Middle frontal gyrus (tissue), 1 donor: Measurements from ENCODE around the gene ZNF473.
A peak's percentile ranks its signal among the peaks of the same experiment; 100 is the strongest.
"Not testable (repeated sequence)": the region's sequence is repeated elsewhere in the genome, so short reads cannot be mapped to it uniquely, and the experiment has no call there.

ENCODE experiments used
- DNase-seq: peaks from one replicate; pipeline ENCODE4 v3.0.0-alpha.2; 2015; ENCODE audit warnings: low spot score; ENCODE audit errors: extremely low spot score

The ZNF473 gene

DNA sequence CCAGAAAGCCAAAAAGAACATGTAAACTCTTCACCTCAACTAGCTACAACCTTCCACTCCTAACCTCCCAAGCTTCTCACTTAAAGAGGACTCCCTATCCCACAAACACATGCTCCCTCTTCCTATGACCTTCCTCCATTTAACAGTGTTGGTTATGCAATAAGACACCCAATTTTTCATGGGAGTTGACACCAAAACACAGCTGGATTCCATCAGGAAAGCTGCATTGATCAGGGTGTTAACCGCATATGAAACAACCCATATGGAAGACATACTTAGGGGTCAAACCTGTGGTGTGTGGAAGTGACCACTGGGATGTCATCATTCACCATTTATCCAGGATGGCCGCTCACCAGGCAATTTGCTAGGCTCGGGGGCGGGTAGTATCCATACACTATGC, 21.9 kb downstream of the ZNF473 start:
- no peak for DNase-seq

DNA sequence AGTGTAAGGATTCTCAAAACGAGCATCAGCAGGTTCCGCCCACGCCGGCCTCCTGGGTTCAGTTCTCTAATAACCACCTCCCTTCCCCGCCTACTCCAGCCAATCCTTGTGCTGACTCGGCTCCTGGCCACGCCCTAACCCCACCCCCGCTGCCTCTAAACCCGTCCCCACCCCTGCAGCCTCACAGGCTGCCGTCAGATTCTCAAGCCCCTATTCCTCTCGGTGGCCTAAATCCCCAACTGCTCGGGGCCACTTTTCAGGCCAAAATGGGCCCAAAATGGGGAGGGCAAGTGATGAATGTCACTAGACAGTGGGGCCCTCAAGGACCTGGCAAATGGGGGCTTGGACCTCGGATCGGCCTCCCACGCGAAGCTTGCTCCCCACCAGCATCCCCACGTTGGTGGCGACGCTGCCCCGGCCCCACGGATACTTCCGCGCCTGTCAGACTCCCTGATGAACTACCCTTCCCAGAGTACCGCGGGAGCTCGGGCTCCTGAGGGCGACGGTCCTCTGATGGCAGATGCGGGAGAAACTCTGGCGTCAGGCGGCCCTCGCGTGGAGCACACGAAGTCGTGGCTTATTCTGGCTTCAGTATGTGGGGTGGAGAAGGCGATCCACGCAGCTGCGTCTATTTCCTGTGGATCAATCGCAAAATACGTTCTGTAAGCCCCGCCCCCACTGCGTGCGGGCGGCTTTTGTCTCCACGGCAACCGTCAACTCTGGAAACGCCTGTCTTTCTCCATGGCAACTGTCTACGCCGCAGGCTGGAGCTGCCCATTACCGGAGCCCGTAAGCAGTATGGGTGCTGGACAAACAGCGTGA, 24.8 kb downstream of the ZNF473 start:
- peak; percentile 72 for DNase-seq

DNA sequence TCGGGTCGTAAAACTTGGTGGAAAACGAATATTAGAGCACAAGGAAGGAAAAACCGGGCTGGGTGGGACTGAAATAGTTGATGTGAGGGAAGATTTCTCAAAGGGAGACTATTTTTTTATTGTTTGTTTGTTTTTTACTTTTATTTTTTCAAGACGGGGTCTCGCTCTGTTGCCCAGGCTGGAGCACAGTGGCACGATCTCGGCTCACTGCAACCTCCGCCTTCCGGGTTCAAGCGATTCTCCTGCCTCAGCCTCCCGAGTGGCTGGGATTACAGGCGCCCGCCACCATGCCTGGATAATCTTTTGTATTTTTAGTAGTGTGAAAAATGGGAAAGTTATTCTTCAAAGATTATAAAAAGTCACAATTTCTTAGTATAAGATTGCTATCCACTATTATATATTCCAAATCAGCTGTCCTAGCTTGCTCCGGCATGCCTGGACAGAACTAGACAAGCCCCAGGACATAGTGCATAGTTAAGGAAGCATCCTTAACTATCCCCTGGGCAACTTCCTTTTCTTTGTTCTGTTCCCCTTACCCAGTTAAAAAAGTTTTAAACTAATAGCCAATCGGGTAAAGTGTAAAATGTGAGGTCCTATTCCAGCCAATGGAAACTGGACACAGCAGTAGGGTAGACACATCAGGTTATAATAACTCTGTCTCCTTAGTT, 25.6 kb downstream of the ZNF473 start:
- DNase-seq, result not testable (repeated sequence)

DNA sequence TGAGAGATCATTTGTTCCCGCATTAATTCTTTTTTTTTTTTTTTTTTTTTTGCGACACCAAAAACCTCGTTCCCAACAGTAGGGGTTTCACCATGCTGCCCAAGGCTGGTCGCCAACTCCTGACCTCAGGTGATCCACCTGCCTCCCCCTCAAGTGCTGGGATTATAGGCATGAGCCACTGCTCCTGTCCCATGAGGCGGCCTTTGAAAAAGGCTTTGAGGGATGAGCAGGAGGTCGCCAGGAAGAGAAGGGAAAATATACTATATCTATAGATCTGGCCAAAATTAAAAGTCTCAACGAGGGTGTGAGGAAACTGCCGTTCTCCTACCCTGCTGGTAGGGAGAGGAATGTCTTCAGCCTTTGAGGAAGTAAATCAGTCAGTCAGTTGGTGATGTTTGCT, 26.2 kb downstream of the ZNF473 start:
- no peak for DNase-seq

DNA sequence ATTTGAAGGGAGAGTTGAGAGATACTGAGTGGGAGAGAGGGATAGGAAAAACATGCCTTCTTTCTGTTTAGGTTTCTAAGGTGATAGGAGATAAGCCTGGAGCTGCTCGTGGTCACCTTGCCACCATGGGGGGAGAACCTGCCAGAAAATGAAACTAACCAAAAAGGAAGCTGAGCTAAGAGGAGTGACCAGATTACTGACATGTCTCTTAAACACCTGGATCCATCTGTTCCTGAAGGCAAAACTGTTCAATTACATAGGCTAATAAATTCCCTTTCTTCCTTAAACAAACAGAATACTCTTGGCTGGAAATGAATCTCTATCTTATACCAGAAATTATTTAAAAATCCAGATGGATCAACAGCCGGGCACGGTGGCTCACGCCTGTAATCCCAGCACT, 27.3 kb downstream of the ZNF473 start:
- no peak for DNase-seq

DNA sequence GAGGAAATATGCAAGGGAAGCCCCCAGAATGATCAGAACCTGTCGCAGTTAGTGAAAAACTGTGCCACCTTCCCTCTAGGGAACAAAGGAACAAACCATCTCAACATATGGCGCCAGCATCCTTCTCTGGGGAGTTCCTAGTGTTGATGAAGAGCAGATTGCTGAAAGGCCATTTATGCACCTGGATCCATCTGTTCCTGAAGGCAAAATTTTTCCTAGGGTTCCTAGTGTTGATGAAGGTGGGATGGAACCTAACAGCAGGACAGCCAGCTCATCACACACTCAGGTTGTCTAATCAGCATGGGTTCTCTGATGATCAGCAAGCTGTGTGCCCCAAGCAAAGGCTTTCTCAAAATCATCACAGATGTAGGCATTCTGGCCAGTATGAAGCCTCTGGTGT, 32.6 kb downstream of the ZNF473 start:
- DNase-seq, result no peak

DNA sequence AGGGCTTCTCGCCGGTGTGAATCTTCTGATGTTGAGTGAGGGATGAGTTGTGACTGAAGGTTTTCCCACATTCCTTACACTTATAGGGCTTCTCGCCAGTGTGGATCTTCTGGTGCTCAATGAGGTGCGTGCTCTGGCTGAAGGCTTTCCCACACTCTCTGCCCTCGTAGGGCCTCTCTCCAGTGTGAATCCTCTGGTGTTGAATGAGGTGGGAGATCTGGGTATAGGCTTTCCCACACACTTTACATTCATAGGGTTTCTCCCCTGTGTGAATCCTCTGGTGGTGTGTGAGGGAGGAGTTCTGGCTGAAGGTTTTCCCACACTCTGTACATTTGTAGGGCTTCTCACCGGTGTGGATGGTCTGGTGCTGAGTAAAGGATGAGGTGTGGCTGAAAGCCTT, 33.2 kb downstream of the ZNF473 start:
- no peak for DNase-seq

DNA sequence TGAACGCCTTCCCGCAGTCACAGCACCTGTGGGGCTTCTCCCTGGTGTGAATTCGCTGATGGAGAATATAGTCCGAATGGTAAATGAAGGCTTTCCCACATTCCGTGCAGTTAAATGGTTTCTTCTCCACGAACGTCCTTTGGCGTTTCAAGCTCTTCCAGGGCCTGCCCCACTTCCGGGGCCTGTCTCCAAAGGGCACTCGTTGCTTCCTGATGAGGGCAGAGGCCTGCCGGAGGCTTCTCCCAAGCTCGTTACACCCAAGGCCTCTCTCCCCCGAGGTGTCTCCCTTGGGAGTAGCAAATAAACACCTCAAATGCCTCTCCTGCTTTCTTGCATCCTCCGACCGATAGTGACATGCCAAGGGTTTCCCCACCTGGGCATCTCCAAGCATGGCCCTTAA, 34.3 kb downstream of the ZNF473 start:
- DNase-seq, result no peak

DNA sequence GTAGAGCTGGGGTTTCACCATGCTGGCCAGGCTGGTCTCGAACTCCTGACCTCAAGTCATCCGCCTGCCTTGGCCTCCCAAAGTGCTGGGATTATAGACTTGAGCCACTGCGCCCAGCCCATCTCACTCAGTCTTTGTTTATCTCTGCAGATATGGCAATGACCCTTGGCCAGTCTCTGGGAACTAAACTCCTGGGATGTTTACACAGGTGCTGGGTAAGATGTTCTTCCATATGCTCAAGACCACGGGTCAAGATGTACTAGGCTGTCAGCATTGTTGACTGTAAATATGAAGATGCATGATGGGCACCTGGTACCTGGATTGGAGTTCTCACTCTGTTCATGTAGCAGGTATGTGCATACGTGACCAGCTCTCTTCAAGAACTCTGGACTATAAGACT, 35.8 kb downstream of the ZNF473 start:
- no peak for DNase-seq

DNA sequence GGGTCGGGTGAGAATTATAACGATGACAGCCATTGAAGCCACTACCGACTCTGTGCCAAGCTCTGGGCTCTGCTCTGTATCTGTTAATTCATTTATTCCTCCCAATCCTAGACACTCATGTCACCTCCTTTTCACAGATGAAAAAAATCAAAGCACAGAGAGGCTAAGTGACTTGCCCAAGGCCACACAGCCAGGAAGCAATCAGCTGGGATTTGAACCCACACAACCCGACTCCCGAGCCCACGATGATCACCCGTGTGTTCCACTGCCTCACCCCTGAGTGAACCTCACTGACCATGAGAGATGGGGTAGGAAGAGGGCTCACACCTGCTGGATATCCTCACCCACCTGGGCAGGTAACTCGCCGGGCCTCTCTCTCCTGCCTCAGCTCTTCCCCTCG, 40.1 kb downstream of the ZNF473 start:
- no peak for DNase-seq

DNA sequence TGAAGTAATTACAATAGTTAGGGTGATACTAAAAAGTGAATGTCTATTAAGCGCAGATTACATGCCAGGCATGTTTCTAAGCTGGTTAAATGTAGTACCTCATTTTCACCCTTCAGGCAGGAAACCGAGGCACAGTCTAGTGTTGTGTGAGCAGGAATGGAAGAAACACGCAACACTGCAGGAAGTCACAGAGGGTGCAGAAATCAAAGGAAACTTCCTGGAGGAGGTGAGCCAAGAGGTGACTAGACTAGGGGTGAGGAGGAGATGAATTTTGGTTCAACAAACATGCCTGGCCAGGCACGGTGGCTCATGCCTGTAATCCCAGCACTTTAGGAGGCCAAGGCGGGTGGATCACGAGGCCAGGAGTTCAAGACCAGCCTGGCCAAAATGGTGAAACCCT, 41.8 kb downstream of the ZNF473 start:
- no peak for DNase-seq

DNA sequence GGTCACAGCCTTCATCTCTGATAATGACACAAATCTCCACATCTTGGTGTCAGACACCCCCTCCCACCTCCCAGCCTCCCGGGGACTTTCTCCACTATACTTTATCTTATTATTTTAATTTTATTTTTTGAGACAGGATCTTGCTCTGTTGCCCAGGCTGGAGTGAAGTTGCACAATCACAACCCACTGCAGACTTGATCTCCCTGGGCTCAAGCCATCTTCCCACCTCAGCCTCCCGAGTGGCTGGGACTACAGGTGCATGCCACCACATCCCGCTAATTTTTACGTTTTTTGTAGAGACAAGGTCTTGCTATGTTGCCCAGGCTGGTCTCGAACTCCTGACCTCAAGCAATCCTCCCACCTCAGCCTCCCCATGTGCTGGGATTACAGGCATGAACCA, 42.6 kb downstream of the ZNF473 start:
- DNase-seq, result not testable (repeated sequence)

DNA sequence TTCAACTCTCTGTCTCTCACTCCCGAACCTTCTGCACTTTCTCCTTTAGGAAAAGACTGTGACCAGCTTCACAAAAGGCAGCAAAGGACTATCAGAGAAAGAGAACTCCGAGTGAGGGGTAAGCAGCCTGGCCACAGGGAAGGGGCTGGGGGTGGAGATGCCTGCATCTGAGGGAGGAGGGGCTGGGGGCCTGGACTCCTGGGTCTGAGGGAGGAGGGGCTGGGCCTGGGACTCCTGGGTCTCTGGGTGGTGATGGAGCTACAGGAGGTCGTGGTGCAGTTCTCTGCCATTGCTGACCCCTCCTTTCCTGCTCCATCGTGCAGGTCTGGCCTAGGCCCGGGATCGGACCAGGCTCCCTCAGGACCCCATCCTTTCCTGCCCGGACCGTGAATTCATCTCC, 49.3 kb downstream of the ZNF473 start:
- not testable (repeated sequence) for DNase-seq

DNA sequence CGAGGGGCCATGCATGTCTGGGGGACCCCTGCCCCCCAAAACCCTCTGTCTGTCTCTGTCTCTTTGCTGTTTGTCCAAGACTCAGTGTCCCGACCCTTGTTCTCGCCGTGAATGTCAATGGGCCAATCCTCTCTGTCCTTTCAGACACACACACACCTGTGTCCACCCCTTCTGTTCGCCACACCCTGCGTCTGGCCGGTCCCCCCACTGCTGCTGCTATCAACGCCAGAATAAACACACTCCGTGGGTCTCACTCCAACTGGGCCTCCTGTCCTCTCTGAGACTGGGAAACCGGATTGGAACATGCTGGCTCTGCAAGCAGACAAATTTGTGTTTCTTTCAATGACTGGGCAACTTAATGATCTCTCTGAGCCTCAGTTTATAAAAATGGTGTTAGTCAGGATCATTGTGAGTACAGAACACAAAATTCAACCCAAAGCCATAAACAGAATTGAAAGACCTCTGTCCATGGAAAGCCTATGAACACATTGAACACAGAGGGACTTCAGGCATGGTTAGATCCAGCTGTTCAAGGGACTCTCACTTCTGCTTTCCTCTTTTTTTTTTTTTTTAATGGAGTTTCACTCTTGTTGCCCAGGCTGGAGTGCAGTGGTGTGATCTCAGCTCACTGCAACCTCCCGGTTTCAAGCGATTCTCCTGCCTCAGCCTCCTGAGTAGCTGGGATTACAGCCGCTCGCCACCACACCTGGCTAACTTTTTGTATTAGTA, 50.0 kb downstream of the ZNF473 start:
- not testable (repeated sequence) for DNase-seq

DNA sequence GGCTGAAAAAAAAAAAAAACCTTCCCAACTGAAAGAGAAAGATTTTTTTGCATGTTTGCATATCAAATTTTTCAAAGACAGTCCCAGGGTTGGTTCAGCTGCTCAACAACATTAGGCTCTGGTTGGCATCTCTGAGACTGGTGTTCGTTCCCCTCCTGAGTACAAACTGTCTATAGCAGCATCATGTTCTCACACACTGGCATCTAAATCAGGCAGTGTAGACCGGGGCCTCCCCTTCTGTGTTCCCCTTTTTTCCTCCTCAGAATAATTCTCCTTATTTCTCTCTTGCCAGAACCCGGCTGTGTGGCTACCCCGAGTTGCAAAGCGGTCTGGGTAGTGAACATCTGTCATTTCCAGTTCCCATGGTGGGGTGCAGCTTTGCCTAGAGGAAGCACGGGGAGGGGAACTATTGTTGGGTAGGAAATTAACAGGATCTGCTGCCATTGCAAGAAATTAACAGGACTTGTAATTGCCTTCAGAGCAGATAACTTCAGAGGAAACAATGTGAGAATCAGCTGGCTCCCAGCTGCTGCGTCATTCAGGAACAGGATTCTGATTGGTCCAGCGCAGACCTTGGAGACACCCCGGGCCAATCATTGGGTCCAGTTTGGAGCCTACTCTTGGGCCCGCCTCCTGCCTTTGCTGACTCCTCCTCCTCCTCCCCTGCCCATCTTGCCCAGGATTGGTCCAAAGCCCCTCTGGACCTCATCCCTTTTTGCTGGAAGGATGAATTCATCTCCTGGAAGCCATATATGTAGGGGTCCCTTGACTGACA, 51.0 kb downstream of the ZNF473 start:
- DNase-seq, result not testable (repeated sequence)

DNA sequence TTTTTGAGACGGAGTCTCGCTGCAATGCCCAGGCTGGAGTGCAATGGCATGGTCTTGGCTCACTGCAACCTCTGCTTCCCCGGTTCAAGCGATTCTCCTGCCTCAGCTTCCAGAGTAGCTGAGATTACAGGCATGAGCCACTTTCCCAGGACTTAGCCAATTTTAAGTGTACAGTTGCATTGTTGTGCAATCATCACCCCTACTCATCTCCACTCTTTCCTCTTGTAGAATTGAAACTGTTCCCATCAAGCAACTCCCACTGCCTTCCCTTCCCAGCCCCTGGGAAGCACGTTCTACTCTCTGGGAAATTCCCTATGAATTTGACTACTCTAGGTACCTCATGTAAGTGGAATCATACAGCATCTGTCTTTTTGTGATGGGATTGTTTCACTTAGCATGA, 53.2 kb downstream of the ZNF473 start:
- DNase-seq, result not testable (repeated sequence)

DNA sequence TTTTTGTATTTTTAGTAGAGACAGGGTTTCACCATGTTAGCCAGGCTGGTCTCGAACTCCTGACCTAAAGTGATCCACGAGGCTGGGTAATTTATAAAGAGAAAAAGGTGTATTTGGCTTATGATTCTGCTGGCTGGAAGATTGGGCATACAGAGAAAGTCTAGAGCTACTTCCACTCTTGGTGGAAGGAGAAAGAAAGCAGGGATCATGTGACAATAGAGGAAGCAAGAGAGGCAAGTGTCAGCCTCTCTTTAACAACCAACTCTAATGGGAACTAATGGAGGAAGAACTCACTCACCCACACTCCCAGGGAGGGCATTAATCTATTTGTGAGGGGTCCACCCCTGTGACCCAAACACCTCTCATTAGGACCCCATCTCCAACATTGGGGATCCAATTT, 58.6 kb downstream of the ZNF473 start:
- DNase-seq, result not testable (repeated sequence)

DNA sequence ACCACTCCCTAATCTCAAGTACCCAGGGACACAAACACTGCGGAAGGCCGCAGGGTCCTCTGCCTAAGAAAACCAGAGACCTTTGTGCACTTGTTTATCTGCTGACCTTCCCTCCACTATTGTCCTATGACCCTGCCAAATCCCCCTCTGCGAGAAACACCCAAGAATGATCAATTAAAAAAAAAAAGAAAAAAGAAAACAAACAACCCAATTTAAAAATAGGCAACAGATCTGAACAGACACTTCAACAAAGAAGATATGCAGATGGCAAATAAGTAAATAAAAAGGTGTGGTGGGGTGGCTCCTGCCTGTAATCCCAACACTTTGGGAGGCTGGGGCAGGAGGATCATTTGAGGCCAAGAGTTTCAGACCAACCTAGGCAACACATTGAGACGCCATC, 61.3 kb downstream of the ZNF473 start:
- DNase-seq, result not testable (repeated sequence)

DNA sequence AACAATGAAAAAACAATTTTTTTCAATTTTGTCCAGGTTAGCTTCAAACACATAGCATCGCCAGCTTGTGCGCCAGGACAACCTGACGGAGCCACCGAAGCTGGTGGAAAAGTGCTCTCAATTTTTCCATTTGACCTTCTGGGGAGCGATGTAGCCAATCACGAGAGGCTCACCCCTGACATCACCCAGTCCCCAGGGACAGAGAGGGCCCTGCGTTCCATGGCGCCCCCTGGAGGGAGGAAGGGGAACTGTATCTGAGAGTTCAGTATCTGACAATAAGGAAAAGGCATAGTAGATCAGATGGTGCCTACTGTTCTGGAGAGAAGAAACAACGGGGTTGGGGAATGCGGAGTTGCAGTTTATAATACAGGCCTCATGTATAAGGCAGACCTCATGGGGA, 64.9 kb downstream of the ZNF473 start:
- not testable (repeated sequence) for DNase-seq

DNA sequence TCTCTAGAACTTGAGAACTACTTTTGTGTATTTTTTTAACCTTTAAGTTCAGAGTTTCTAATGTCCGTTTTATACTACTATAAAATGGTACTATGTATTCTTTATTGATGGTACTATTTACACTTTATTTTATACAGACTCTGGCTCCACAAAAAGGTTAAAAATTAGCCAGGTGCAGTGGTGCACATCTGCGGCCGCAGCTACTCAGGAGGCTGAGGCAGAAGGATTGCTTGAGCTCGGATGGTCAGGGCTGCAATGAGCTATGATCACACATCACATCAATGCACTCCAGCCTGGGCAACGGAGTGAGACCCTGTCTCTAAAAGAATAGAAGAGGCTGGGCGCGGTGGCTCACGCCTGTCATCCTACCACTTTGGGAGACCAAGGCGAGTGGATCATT, 66.0 kb downstream of the ZNF473 start:
- DNase-seq, result not testable (repeated sequence)

DNA sequence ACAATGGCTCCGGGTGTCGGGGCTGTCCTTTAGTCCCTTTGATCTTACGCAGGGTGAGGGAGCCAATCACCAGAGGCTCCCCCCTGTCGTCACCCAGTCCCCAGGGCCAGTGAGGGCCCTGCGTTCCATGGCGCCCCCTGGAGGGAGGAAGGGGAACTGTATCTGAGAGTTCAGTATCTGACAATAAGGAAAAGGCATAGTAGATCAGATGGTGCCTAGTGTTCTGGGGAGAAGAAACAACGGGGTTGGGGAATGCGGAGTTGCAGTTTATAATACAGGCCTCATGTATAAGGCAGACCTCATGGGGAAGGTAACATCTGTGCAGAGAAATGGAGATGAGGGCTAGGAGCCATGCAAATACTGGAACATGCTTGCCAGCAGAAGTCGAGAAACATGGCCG, 66.8 kb downstream of the ZNF473 start:
- DNase-seq, result not testable (repeated sequence)
